ENCODE data around the gene RFX1. TPM values are rescaled to one million over a fixed set of nuclear protein-coding genes. Genes with fewer than 3 reads are reported as not detected.

Gene RFX1
- total and polyA plus RNA-seq, 2 of the 13 experiments (the other 11 are each of a cell fraction or from before 2014, with no cell fraction given): 1.1 to 1.3 TPM

DNA sequence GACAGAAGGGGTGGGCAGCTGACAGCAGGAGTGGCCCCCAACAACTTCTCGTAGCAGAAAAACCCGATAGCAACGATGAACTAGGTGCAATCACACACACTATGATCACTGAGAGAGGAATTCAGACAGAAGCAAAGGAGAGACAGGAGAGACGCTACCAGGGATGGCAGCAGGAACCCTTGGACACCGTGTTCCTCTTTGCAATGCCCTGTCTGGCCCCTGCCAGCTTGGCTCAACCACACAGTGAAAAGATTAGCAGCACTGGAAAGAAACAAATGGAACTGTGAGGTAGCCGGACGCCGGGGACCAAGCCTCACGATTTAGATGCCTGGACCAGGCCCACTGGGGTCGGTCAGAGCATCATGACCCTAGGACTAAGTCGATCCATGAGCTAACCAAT, 30.2 kb downstream of the RFX1 start:
- no peak for ATAC-seq
- Histone ChIP-seq H3K27me3 (ENCODE audit: control insufficient read depth in 1 of 2, insufficient read depth in 2 of 2, low read length in 2 of 2) (no peaks in the 10 kb centered on the region), H2AFZ (ENCODE audit: low read length) (no peak overlapping the region), H4K20me1 (ENCODE audit: insufficient read depth, low read length) (no peaks in the 10 kb centered on the region), H3K27ac (ENCODE audit: extremely low read length, insufficient read depth, low read length) (no peak overlapping the region), H3K4me1 (ENCODE audit: insufficient read depth, low read length) (no peaks in the 10 kb centered on the region), H3K36me3 (replicated peaks in 1 of 2; ENCODE audit: control insufficient read depth in 1 of 2, insufficient read depth in 2 of 2, low read length in 2 of 2) (peaks cover 8 to 22% of the 10 kb centered on the region in 2 experiments; a peak in 4 of 5 replicates), H3K4me2 (ENCODE audit: low read depth, low read length) (no peak overlapping the region), H3K79me2 (ENCODE audit: insufficient read depth, low read length) (no peaks in the 10 kb centered on the region), H3K9me3 (ENCODE audit: low read length) (no peaks in the 10 kb centered on the region), H3K4me3 (replicated peaks in 1 of 3; ENCODE audit: insufficient read depth in 1 of 3, low read depth in 2 of 3, low read length in 3 of 3) (no peak overlapping the region), H3K9ac (ENCODE audit: insufficient read depth, low read depth, low read length) (no peak overlapping the region)
- CTCF ChIA-PET (ENCODE audit: low intra/inter-chr PET ratio, low total read pairs): no interaction called here
- no peak for FAIRE-seq
- 90% methylated on average over 11 of the region's 11 CpGs for WGBS (ENCODE audit: low lambda C conversion rate)
- in situ Hi-C loops (cut with HindIII; ENCODE audit: extremely low pct_ligation_motif_present, low pct_unique_long_range_greater_than_20kb): no loop called here
- BruUV-seq (replicated peaks): no TSS peak
- intact Hi-C loops (cut with micrococcal nuclease; ENCODE audit: unreplicated experiment): no loop called here
- TF ChIP-seq ZNF570 (CRISPR knock-in tag; IDR thresholded peaks at IDR 0.05; ENCODE audit: borderline replicate concordance) (no peak), ZNF121 (CRISPR knock-in tag; IDR thresholded peaks at IDR 0.05) (no peak), ZBTB8A (CRISPR knock-in tag; IDR thresholded peaks at IDR 0.05; ENCODE audit: borderline replicate concordance, low read depth) (no peak), ZNF367 (CRISPR knock-in tag; IDR thresholded peaks at IDR 0.05; ENCODE audit: borderline replicate concordance) (no peak), NRL (CRISPR knock-in tag; IDR thresholded peaks at IDR 0.05; ENCODE audit: borderline replicate concordance) (no peak), ZEB1 (IDR thresholded peaks at IDR 0.05; ENCODE audit: insufficient replicate concordance, low read depth) (no peak), NBN (conservative IDR thresholded peaks at IDR 0.05) (no peak), CBX2 (IDR thresholded peaks at IDR 0.05; ENCODE audit: low read depth, low read length) (no peak), CBX2 (CRISPR knock-in tag; IDR thresholded peaks at IDR 0.05; ENCODE audit: low read depth) (no peak), ZNF766 (CRISPR knock-in tag; IDR thresholded peaks at IDR 0.05; ENCODE audit: borderline replicate concordance) (no peak)
- TF ChIP-seq, protein P1, sequence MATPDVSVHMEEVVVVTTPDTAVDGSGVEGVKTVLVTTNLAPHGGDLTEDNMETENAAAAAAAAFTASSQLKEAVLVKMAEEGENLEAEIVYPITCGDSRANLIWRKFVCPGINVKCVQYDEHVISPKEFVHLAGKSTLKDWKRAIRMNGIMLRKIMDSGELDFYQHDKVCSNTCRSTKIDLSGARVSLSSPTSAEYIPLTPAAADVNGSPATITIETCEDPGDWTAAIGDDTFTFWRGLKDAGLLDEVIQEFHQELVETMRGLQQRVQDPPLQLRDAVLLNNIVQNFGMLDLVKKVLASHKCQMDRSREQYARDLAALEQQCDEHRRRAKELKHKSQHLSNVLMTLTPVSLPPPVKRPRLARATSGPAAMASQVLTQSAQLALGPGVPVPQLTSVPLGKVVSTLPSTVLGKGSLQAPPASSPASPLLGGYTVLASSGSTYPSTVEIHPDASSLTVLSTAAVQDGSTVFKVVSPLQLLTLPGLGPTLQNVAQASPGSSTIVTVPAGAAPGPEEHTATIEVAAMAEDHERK (CRISPR knock-in tag; IDR thresholded peaks at IDR 0.05; ENCODE audit: low read depth): no peak
- TF ChIP-seq, protein P2, sequence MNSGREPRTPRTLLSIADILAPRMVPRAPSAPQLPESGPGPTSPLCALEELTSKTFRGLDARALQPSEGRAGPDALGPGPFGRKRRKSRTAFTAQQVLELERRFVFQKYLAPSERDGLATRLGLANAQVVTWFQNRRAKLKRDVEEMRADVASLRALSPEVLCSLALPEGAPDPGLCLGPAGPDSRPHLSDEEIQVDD (CRISPR knock-in tag; IDR thresholded peaks at IDR 0.05; ENCODE audit: borderline replicate concordance): no peak
- TF ChIP-seq, protein P3, sequence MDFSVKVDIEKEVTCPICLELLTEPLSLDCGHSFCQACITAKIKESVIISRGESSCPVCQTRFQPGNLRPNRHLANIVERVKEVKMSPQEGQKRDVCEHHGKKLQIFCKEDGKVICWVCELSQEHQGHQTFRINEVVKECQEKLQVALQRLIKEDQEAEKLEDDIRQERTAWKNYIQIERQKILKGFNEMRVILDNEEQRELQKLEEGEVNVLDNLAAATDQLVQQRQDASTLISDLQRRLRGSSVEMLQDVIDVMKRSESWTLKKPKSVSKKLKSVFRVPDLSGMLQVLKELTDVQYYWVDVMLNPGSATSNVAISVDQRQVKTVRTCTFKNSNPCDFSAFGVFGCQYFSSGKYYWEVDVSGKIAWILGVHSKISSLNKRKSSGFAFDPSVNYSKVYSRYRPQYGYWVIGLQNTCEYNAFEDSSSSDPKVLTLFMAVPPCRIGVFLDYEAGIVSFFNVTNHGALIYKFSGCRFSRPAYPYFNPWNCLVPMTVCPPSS (IDR thresholded peaks at IDR 0.05): no peak
- no peak for DNase-seq (ENCODE audit: low spot score)
- POLR2A ChIA-PET: no interaction called here
